MM.1S (cell line): Measurements from ENCODE around the gene FAM193A.

Experiments
- DNase-seq: peaks from one replicate; pipeline ENCODE4 v3.0.0-alpha.2; 2015
- H2AFZ ChIP-seq: fragments of 300-600 bp; sonication (generic); 2 replicates; pipeline ENCODE4 v1.6.0; 2016; ENCODE audit warnings: antibody characterized with exemption, low read length
- H3F3A ChIP-seq: fragments of 300-600 bp; sonication (generic); 2 replicates; pipeline ENCODE4 v1.6.1; 2016; ENCODE audit warnings: mild to moderate bottlenecking, antibody characterized with exemption, low read length, moderate library complexity, mixed read lengths; ENCODE audit not compliant: insufficient read depth
- H3K27ac ChIP-seq: fragments of 300-600 bp; sonication (generic); 2 replicates; pipeline ENCODE4 v1.5.1; 2016; ENCODE audit warnings: mild to moderate bottlenecking, low read length
- H3K27me3 ChIP-seq: fragments of 300-600 bp; sonication (generic); replicated peaks from 2 replicates; pipeline ENCODE4 v1.6.0; 2016; ENCODE audit warnings: low read length; ENCODE audit not compliant: insufficient read depth
- H3K36me3 ChIP-seq: fragments of 300-600 bp; sonication (generic); replicated peaks from 2 replicates; pipeline ENCODE4 v1.6.1; 2016; ENCODE audit warnings: mild to moderate bottlenecking, low read length, mixed read lengths; ENCODE audit not compliant: insufficient read depth
- H3K4me1 ChIP-seq: fragments of 300-600 bp; sonication (generic); 2 replicates; pipeline ENCODE4 v1.6.1; 2016; ENCODE audit warnings: low read length, mixed read lengths
- H3K4me2 ChIP-seq: fragments of 300-600 bp; sonication (generic); 2 replicates; pipeline ENCODE4 v1.6.0; 2016; ENCODE audit warnings: low read depth, low read length
- H3K4me3 ChIP-seq: fragments of 300-600 bp; sonication (generic); 2 replicates; pipeline ENCODE4 v1.5.1; 2016; ENCODE audit warnings: low read length, mixed read lengths
- H3K79me2 ChIP-seq: fragments of 300-600 bp; sonication (generic); 2 replicates; pipeline ENCODE4 v1.6.1; 2016; ENCODE audit warnings: mixed run types, low read length, mixed read lengths
- H3K9ac ChIP-seq: fragments of 300-600 bp; sonication (generic); 2 replicates; pipeline ENCODE4 v1.6.1; 2016; ENCODE audit warnings: low read length, mixed read lengths
- H3K9me2 ChIP-seq: fragments of 300-600 bp; sonication (generic); replicated peaks from 2 replicates; pipeline ENCODE4 v1.6.1; 2016; ENCODE audit warnings: mild to moderate bottlenecking, low read length, mixed read lengths; ENCODE audit not compliant: insufficient read depth
- H3K9me3 ChIP-seq: fragments of 300-600 bp; sonication (generic); replicated peaks from 2 replicates; pipeline ENCODE4 v1.6.1; 2016; ENCODE audit warnings: mild to moderate bottlenecking, low read length, mixed read lengths; ENCODE audit not compliant: insufficient read depth
- H4K20me1 ChIP-seq: fragments of 300-600 bp; sonication (generic); 2 replicates; pipeline ENCODE4 v1.6.1; 2016; ENCODE audit warnings: mild to moderate bottlenecking, low read length, moderate library complexity, mixed read lengths; ENCODE audit not compliant: insufficient read depth
- CTCF ChIP-seq: fragments of 300-600 bp; sonication (generic); IDR thresholded peaks from 2 replicates; pipeline ENCODE4 v1.5.1; 2016; ENCODE audit warnings: antibody characterized with exemption, low read length, mixed read lengths
- EZH2 ChIP-seq: fragments of 300-600 bp; sonication (generic); optimal IDR thresholded peaks from 2 replicates; pipeline ENCODE3; 2017; ENCODE audit warnings: low read depth, mild to moderate bottlenecking, antibody characterized with exemption, low read length, mixed read lengths
- EZH2phosphoT487 ChIP-seq: fragments of 300-600 bp; sonication (generic); IDR thresholded peaks from 2 replicates; pipeline ENCODE4 v1.6.1; 2018; ENCODE audit warnings: antibody characterized with exemption, low read length

The FAM193A gene

GRCh38 chr4:2598511-2599303 is 62.3 kb downstream of the FAM193A start:
- H3K79me2 ChIP-seq = peaks cover 92% of the 10 kb centered on the region
- H3K36me3 ChIP-seq = no peaks in the 10 kb centered on the region
- no peaks in the 10 kb centered on the region for H3K9me2 ChIP-seq
- no peaks in the 10 kb centered on the region for H3F3A ChIP-seq
- H3K9ac ChIP-seq = no peak overlapping the region
- H3K9me3 ChIP-seq = no peaks in the 10 kb centered on the region
- no peak overlapping the region for H3K27ac ChIP-seq
- TF ChIP-seq EZH2 (no peak), CTCF (no peak), EZH2phosphoT487 (no peak)
- H3K4me1 ChIP-seq = peaks cover 8% of the 10 kb centered on the region
- no peak overlapping the region for H2AFZ ChIP-seq
- H3K4me2 ChIP-seq = no peak overlapping the region
- peaks cover 7% of the 10 kb centered on the region; the same call in 1 of the 2 replicates for H4K20me1 ChIP-seq
- DNase-seq = peak; percentile 34
- H3K4me3 ChIP-seq = no peak overlapping the region
- no peaks in the 10 kb centered on the region for H3K27me3 ChIP-seq

- no peak overlapping the region for H3K4me2 ChIP-seq
Observed at GRCh38 chr4:2599304-2599654, 62.8 kb downstream of the FAM193A start.

GRCh38 chr4:2600878-2601277 is 64.4 kb downstream of the FAM193A start:
- Histone ChIP-seq H3K9me2 (no peaks in the 10 kb centered on the region), H3K4me1 (peaks cover 8% of the 10 kb centered on the region), H2AFZ (no peak overlapping the region), H3K79me2 (peaks cover 92% of the 10 kb centered on the region), H3K9me3 (no peaks in the 10 kb centered on the region), H3K27ac (no peak overlapping the region), H4K20me1 (peaks cover 7% of the 10 kb centered on the region; the same call in 1 of the 2 replicates), H3K27me3 (no peaks in the 10 kb centered on the region), H3K4me3 (no peak overlapping the region), H3K36me3 (no peaks in the 10 kb centered on the region), H3K9ac (no peak overlapping the region), H3F3A (no peaks in the 10 kb centered on the region; the same call in 1 of the 2 replicates), H3K4me2 (no peak overlapping the region)
- DNase-seq = no peak
- no peak for TF ChIP-seq EZH2
- TF ChIP-seq CTCF = no peak
- no peak for TF ChIP-seq EZH2phosphoT487

More at GRCh38 chr4:2599304-2599654, 62.8 kb downstream of the FAM193A start:
- no peak overlapping the region for H3K27ac ChIP-seq
- no peaks in the 10 kb centered on the region for H3F3A ChIP-seq
- H3K4me3 ChIP-seq = no peak overlapping the region
- H2AFZ ChIP-seq = no peak overlapping the region
- peaks cover 92% of the 10 kb centered on the region for H3K79me2 ChIP-seq
- no peak for DNase-seq
- no peaks in the 10 kb centered on the region for H3K36me3 ChIP-seq
- H3K9ac ChIP-seq = no peak overlapping the region
- peaks cover 8% of the 10 kb centered on the region for H3K4me1 ChIP-seq
- no peaks in the 10 kb centered on the region for H3K27me3 ChIP-seq
- no peaks in the 10 kb centered on the region for H3K9me3 ChIP-seq
- H3K9me2 ChIP-seq = no peaks in the 10 kb centered on the region
- peaks cover 7% of the 10 kb centered on the region; the same call in 1 of the 2 replicates for H4K20me1 ChIP-seq
- TF ChIP-seq CTCF = no peak
